GM23338 (cell line): ENCODE results near the gene GNA12. TPM values are rescaled to one million over a fixed set of nuclear protein-coding genes. Genes with fewer than 3 reads are reported as not detected.

Source experiments
- ATAC-seq: fragments of 200-7000 bp; cut with Tn5 transposase; 3 replicates; pipeline ENCODE4 v1.9.1; 2020
- DNase-seq: peaks from one replicate; pipeline ENCODE4 v3.0.0-alpha.2; 2015; ENCODE audit warnings: low spot score
- H2AFZ ChIP-seq: fragments of 200-600 bp; sonication (generic); 2 replicates; pipeline ENCODE4 v1.8.0; 2016; ENCODE audit warnings: antibody characterized with exemption, mild to moderate bottlenecking, moderate library complexity
- H3F3A ChIP-seq: fragments of 200-600 bp; sonication (generic); replicated peaks from 2 replicates; pipeline ENCODE4 v1.8.0; 2017; ENCODE audit warnings: antibody characterized with exemption, mixed run types, low read depth
- H3K27ac ChIP-seq: fragments of 200-600 bp; sonication (generic); 2 replicates; pipeline ENCODE4 v1.6.1; 2016; ENCODE audit warnings: low read depth
- H3K27me3 ChIP-seq: fragments of 200-600 bp; sonication (generic); 2 replicates; pipeline ENCODE4 v1.8.0; 2016; ENCODE audit warnings: mild to moderate bottlenecking, mixed run types, moderate library complexity; ENCODE audit not compliant: insufficient read depth
- H3K36me3 ChIP-seq: fragments of 200-600 bp; sonication (generic); 2 replicates; pipeline ENCODE4 v1.8.0; 2016; ENCODE audit warnings: mild to moderate bottlenecking; ENCODE audit not compliant: insufficient read depth
- H3K4me1 ChIP-seq: fragments of 200-600 bp; sonication (generic); 2 replicates; pipeline ENCODE4 v1.8.0; 2016; ENCODE audit warnings: mild to moderate bottlenecking, moderate library complexity; ENCODE audit not compliant: insufficient read depth
- H3K4me2 ChIP-seq: fragments of 200-600 bp; sonication (generic); 2 replicates; pipeline ENCODE4 v1.7.1; 2017; ENCODE audit warnings: mixed run types
- H3K4me3 ChIP-seq: fragments of 200-600 bp; sonication (generic); 2 replicates; pipeline ENCODE4 v1.6.1; 2016; ENCODE audit warnings: mixed run types
- H3K79me2 ChIP-seq: fragments of 200-600 bp; sonication (generic); replicated peaks from 2 replicates; pipeline ENCODE4 v1.8.0; 2017; ENCODE audit warnings: mild to moderate bottlenecking; ENCODE audit not compliant: insufficient read depth
- H3K9me2 ChIP-seq: fragments of 200-600 bp; sonication (generic); 2 replicates; pipeline ENCODE4 v1.8.0; 2017; ENCODE audit not compliant: insufficient read depth
- H4K20me1 ChIP-seq: fragments of 200-600 bp; sonication (generic); replicated peaks from 2 replicates; pipeline ENCODE4 v1.8.0; 2017; ENCODE audit warnings: mild to moderate bottlenecking; ENCODE audit not compliant: insufficient read depth
- H3K27ac Mint-ChIP-seq: 2 replicates; pipeline ENCODE4 v1.8.0; 2020; ENCODE audit warnings: inconsistent platforms, mild to moderate bottlenecking, moderate library complexity, mixed read lengths
- H3K27me3 Mint-ChIP-seq: 3 replicates; pipeline ENCODE4 v1.8.0; 2022; ENCODE audit warnings: low read depth, mild to moderate bottlenecking, moderate library complexity, mixed read lengths, inconsistent platforms; ENCODE audit not compliant: insufficient read depth, poor library complexity
- H3K36me3 Mint-ChIP-seq: 3 replicates; pipeline ENCODE4 v1.8.0; 2021; ENCODE audit warnings: low read depth, mild to moderate bottlenecking, inconsistent platforms, moderate library complexity, mixed read lengths
- H3K4me1 Mint-ChIP-seq: 3 replicates; pipeline ENCODE4 v1.8.0; 2020; ENCODE audit warnings: mild to moderate bottlenecking, inconsistent platforms, mixed read lengths
- H3K4me3 Mint-ChIP-seq: 3 replicates; pipeline ENCODE4 v1.8.0; 2021; ENCODE audit warnings: moderate library complexity, mild to moderate bottlenecking, inconsistent platforms, mixed read lengths
- H3K9me3 Mint-ChIP-seq: 3 replicates; pipeline ENCODE4 v1.8.0; 2020; ENCODE audit warnings: moderate library complexity, mild to moderate bottlenecking, inconsistent platforms, mixed read lengths
- CREB1 ChIP-seq: fragments of 250-450 bp; sonication (Bioruptor Pico); IDR thresholded peaks from 2 replicates; pipeline ENCODE4 v1.5.0; 2020; ENCODE audit warnings: low read depth, mild to moderate bottlenecking, moderate library complexity
- CTCF ChIP-seq, 2 experiments: fragments of 200-600 bp in 1 of 2; sonication (generic) in 1 of 2; conservative IDR thresholded peaks; 2 replicates each; pipeline versions ENCODE4 v1.5.1 to v1.6.1; 2016 to 2017; ENCODE audit warnings: antibody characterized with exemption in 2 of 2, low read depth in 2 of 2, mild to moderate bottlenecking in 2 of 2, moderate library complexity in 1 of 2
- ETS1 ChIP-seq: IDR thresholded peaks from 2 replicates; pipeline ENCODE4 v1.6.1; 2016; ENCODE audit warnings: antibody characterized with exemption
- EZH2 ChIP-seq: fragments of 200-600 bp; sonication (generic); IDR thresholded peaks from one replicate; pipeline ENCODE4 v1.8.0; 2017; ENCODE audit warnings: antibody characterized with exemption, mild to moderate bottlenecking, low read depth; ENCODE audit not compliant: unreplicated experiment
- EZH2phosphoT487 ChIP-seq: fragments of 200-600 bp; sonication (generic); IDR thresholded peaks from one replicate; pipeline ENCODE4 v1.8.1; 2018; ENCODE audit warnings: antibody characterized with exemption; ENCODE audit not compliant: unreplicated experiment
- JUNB ChIP-seq: IDR thresholded peaks from one replicate; pipeline ENCODE4 v1.6.1; 2016; ENCODE audit warnings: antibody characterized with exemption; ENCODE audit not compliant: unreplicated experiment
- NANOG ChIP-seq: IDR thresholded peaks from 2 replicates; pipeline ENCODE4 v1.6.1; 2016; ENCODE audit warnings: antibody characterized with exemption, borderline replicate concordance
- POLR2AphosphoS5 ChIP-seq: IDR thresholded peaks from 2 replicates; pipeline ENCODE4 v1.6.1; 2016; ENCODE audit warnings: antibody characterized with exemption, low read depth
- REST ChIP-seq: IDR thresholded peaks from one replicate; pipeline ENCODE4 v1.6.1; 2018; ENCODE audit warnings: antibody characterized with exemption; ENCODE audit not compliant: unreplicated experiment
- STAT1 ChIP-seq: IDR thresholded peaks from one replicate; pipeline ENCODE4 v1.6.1; 2016; ENCODE audit warnings: antibody characterized with exemption; ENCODE audit not compliant: unreplicated experiment
- ZNF114 ChIP-seq: fragments of 250-450 bp; sonication (Bioruptor Pico); IDR thresholded peaks from 2 replicates; pipeline ENCODE4 v1.5.0; 2020; ENCODE audit warnings: mild to moderate bottlenecking, moderate library complexity
- ZNF331 ChIP-seq: fragments of 250-450 bp; sonication (Bioruptor Pico); IDR thresholded peaks from 2 replicates; pipeline ENCODE4 v1.5.0; 2020; ENCODE audit warnings: low read depth, mild to moderate bottlenecking, moderate library complexity
- ZNF462 ChIP-seq: fragments of 250-450 bp; sonication (Bioruptor Pico); IDR thresholded peaks from 2 replicates; pipeline ENCODE4 v1.5.0; 2020; ENCODE audit warnings: mild to moderate bottlenecking, moderate library complexity
- polyA plus RNA-seq: library from polyadenylated mRNA; unstranded; fragments of >200 nt; fragmentation: Nextera tagmentation; extraction: Ambion mirVana; gene quantifications from 2 replicates; pipeline ENCODE4 v1.2.1, GENCODE V29; 2016
- total RNA-seq: library from RNA; depleted of rRNA; stranded (reverse); fragments of >200 nt; shearing (Covaris generic); gene quantifications from 2 replicates; pipeline ENCODE4 v1.2.3, GENCODE V29; 2014

GNA12 gene
- total and polyA plus RNA-seq, 2 experiments from 2014 or later = 24.0 to 87.7 TPM

GRCh38 chr7:2870471-2870931 lies 26.4 kb upstream of the GNA12 start:
- H3F3A ChIP-seq = no peaks in the 10 kb centered on the region
- no peaks in the 10 kb centered on the region for H3K36me3 Mint-ChIP-seq
- DNase-seq (peak; percentile 59), ATAC-seq (peak; percentile 60)
- H3K4me2 ChIP-seq = no peak overlapping the region
- H3K4me3 ChIP-seq = no peak overlapping the region
- H3K27me3 Mint-ChIP-seq = peaks cover 9% of the 10 kb centered on the region
- no peaks in the 10 kb centered on the region for H4K20me1 ChIP-seq
- no peaks in the 10 kb centered on the region for H3K79me2 ChIP-seq
- H3K27ac ChIP-seq = no peak overlapping the region
- H3K36me3 ChIP-seq = no peaks in the 10 kb centered on the region
- H3K27ac Mint-ChIP-seq = peak overlapping the region; percentile 77; the same call in 1 of the 2 replicates
- no peak for TF ChIP-seq CTCF (conservative IDR thresholded peaks at IDR 0.05; ENCODE audit: low read depth in 2 of 2)
- no peak for TF ChIP-seq ZNF114 (CRISPR knock-in tag)
- TF ChIP-seq JUNB = no peak
- TF ChIP-seq REST = no peak
- no peak for TF ChIP-seq ZNF462 (CRISPR knock-in tag)
- no peak for TF ChIP-seq NANOG
- TF ChIP-seq EZH2 = no peak
- TF ChIP-seq ETS1 = no peak
- no peak for TF ChIP-seq STAT1
- TF ChIP-seq ZNF331 (CRISPR knock-in tag) = no peak
- TF ChIP-seq POLR2AphosphoS5 = no peak
- TF ChIP-seq EZH2phosphoT487 = no peak
- TF ChIP-seq CREB1 (CRISPR knock-in tag) = no peak
- H2AFZ ChIP-seq = peak overlapping the region; percentile 93
- no peaks in the 10 kb centered on the region for H3K9me2 ChIP-seq
- peaks cover 20% of the 10 kb centered on the region for H3K4me1 Mint-ChIP-seq
- H3K9me3 Mint-ChIP-seq = no peaks in the 10 kb centered on the region
- peaks cover 4% of the 10 kb centered on the region; the same call in 1 of the 2 replicates for H3K4me1 ChIP-seq
- H3K27me3 ChIP-seq = no peaks in the 10 kb centered on the region
- no peak overlapping the region; the same call in 2 of the 3 replicates for H3K4me3 Mint-ChIP-seq
